ENCODE measurements around the gene STRADA. TPM values are rescaled to one million over a fixed set of nuclear protein-coding genes. Genes with fewer than 3 reads are reported as not detected.

Gene STRADA
- total and polyA plus RNA-seq, 10 of the 15 experiments (the other 5 are each of a cell fraction or from before 2014, with no cell fraction given): 13.3 to 54.1 (median 44.0) TPM

DNA sequence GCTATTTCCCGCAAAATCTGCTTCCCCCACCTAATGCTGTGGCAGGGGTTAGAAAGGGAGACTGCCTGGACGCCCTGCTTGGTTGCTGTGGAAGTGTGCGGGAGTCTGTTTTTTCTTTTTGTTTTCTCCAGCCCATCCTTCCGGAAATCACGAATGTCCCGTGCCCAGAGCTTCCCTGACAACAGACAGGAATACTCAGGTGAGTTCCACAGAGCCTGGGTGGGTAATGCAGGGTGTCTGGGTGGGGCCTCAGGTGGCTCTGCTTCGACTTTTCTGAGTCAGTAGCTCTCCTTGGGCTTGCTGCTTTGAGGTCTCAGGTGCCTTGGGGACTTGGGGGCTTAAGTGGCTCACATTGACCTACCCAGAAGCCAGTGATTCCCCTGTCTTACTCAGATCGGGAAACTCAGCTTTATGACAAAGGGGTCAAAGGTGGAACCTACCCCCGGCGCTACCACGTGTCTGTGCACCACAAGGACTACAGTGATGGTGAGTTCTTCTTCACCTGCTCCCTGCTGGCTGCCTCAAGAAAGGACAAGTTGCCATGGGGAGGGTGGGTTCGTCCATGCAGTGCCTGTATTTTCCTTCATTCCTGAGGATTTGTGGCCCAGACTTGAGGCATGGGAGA is 53.1 kb downstream of the STRADA start:
- H4K20me1 ChIP-seq (ENCODE audit: control insufficient read depth, insufficient read depth): no peaks in the 10 kb centered on the region
- DNase-seq (ENCODE audit: low read depth, low spot score) (no peak), FAIRE-seq (no peak), ATAC-seq (peak; percentile 82)
- no peak overlapping the region for H3K27ac ChIP-seq (ENCODE audit: control insufficient read depth, insufficient read depth)
- H3K4me2 ChIP-seq (ENCODE audit: control insufficient read depth, insufficient read depth): no peak overlapping the region
- POLR2A ChIA-PET: interaction anchor here (1.2 to 2.9 kb wide), 2 partner anchors 9 to 66 kb away, joined by 3 to 17 read pairs; partner anchors contain the start of gene MAP3K3
- SMC1A ChIA-PET (ENCODE audit: uncharacterized antibody, unreplicated experiment): interaction anchor here (0.8 to 1.9 kb wide), 5 partner anchors 9 to 64 kb away, joined by 3 to 15 read pairs (median 4); no protein-coding TSS in a partner anchor
- H3K4me3 ChIP-seq: no peak overlapping the region
- RAD21 ChIA-PET (ENCODE audit: unreplicated experiment): interaction anchor here (0.7 to 1.7 kb wide), 10 partner anchors 9 to 263 kb away, joined by 3 to 7 read pairs (median 4); partner anchors contain the start of gene MAP3K3
- intact Hi-C loops (cut with micrococcal nuclease; ENCODE audit: unreplicated experiment) (no loop called here), in situ Hi-C loops (cut with MboI) (no loop called here)
- CTCF ChIA-PET: interaction anchor here (0.6 to 2.2 kb wide), 9 partner anchors 8 to 263 kb away, joined by 3 to 11 read pairs (median 5); partner anchors contain the start of gene MAP3K3
- no peak overlapping the region for H3K9ac ChIP-seq (ENCODE audit: control insufficient read depth, insufficient read depth, low read length)
- no peaks in the 10 kb centered on the region for H3K27me3 ChIP-seq (replicated peaks in 1 of 2; ENCODE audit: control insufficient read depth in 2 of 2, insufficient read depth in 2 of 2, low read length in 1 of 2)
- 37% methylated on average over 12 of the region's 12 CpGs for WGBS (ENCODE audit: insufficient coverage, insufficient replicate concordance, low lambda C conversion rate, missing lambda C conversion rate)
- H3K9me3 ChIP-seq (replicated peaks; ENCODE audit: control insufficient read depth, insufficient read depth, low read length): no peaks in the 10 kb centered on the region
- BruUV-seq (replicated peaks): no TSS peak
- no peaks in the 10 kb centered on the region for H3K4me1 ChIP-seq (ENCODE audit: control insufficient read depth, insufficient read depth, low read length)
- H2AFZ ChIP-seq (ENCODE audit: control insufficient read depth, low read depth, low read length): no peak overlapping the region
- H3K79me2 ChIP-seq (ENCODE audit: control insufficient read depth, insufficient read depth, low read length): no peaks in the 10 kb centered on the region
- peaks cover 0 to 22% of the 10 kb centered on the region in 2 experiments for H3K36me3 ChIP-seq (ENCODE audit: control insufficient read depth in 2 of 2, insufficient read depth in 2 of 2, low read length in 1 of 2)
- TF ChIP-seq NR2C1 (IDR thresholded peaks at IDR 0.05) (peak; percentile 84), NBN (IDR thresholded peaks at IDR 0.05) (0 out of 2 replicates have a peak, but pooled peaks have one; percentile 34), RAD21 (IDR thresholded peaks at IDR 0.05; ENCODE audit: insufficient read depth, low read depth, low read length) (peak; percentile 35; the same call in 1 of the 2 replicates), MEF2B (IDR thresholded peaks at IDR 0.05; ENCODE audit: partially characterized antibody, poor library complexity, severe bottlenecking) (peak; percentile 43), TCF7 (IDR thresholded peaks at IDR 0.05; ENCODE audit: borderline replicate concordance) (no peak), NR2F1 (conservative IDR thresholded peaks at IDR 0.05) (peak; percentile 93), IRF4 (IDR thresholded peaks at IDR 0.05; ENCODE audit: low read depth, low read length) (peak; percentile 53; the same call in 1 of the 2 replicates), BHLHE40 (IDR thresholded peaks at IDR 0.05; ENCODE audit: borderline replicate concordance in 1 of 2, low read depth in 2 of 2, low read length in 1 of 2) (peak in 1 of 2 experiments; percentile 43; a peak in 1 of 4 replicates), RAD51 (IDR thresholded peaks at IDR 0.05) (peak; percentile 67; the same call in 1 of the 2 replicates)
- TF ChIP-seq, protein P1, sequence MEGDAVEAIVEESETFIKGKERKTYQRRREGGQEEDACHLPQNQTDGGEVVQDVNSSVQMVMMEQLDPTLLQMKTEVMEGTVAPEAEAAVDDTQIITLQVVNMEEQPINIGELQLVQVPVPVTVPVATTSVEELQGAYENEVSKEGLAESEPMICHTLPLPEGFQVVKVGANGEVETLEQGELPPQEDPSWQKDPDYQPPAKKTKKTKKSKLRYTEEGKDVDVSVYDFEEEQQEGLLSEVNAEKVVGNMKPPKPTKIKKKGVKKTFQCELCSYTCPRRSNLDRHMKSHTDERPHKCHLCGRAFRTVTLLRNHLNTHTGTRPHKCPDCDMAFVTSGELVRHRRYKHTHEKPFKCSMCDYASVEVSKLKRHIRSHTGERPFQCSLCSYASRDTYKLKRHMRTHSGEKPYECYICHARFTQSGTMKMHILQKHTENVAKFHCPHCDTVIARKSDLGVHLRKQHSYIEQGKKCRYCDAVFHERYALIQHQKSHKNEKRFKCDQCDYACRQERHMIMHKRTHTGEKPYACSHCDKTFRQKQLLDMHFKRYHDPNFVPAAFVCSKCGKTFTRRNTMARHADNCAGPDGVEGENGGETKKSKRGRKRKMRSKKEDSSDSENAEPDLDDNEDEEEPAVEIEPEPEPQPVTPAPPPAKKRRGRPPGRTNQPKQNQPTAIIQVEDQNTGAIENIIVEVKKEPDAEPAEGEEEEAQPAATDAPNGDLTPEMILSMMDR (IDR thresholded peaks at IDR 0.05 in 2 of 3, conservative IDR thresholded peaks at IDR 0.05 in 1 of 3; ENCODE audit: control insufficient read depth in 2 of 3, extremely low read depth in 1 of 3, insufficient read depth in 1 of 3, low read depth in 3 of 3, low read length in 3 of 3): peak in 1 of 3 experiments; percentile 28; a peak in 1 of 6 replicates
- TF ChIP-seq, protein P2, sequence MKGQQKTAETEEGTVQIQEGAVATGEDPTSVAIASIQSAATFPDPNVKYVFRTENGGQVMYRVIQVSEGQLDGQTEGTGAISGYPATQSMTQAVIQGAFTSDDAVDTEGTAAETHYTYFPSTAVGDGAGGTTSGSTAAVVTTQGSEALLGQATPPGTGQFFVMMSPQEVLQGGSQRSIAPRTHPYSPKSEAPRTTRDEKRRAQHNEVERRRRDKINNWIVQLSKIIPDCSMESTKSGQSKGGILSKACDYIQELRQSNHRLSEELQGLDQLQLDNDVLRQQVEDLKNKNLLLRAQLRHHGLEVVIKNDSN (IDR thresholded peaks at IDR 0.05; ENCODE audit: borderline replicate concordance, extremely low read length, insufficient read depth, low read depth, low read length): peak; percentile 17
- TF ChIP-seq, protein P3, sequence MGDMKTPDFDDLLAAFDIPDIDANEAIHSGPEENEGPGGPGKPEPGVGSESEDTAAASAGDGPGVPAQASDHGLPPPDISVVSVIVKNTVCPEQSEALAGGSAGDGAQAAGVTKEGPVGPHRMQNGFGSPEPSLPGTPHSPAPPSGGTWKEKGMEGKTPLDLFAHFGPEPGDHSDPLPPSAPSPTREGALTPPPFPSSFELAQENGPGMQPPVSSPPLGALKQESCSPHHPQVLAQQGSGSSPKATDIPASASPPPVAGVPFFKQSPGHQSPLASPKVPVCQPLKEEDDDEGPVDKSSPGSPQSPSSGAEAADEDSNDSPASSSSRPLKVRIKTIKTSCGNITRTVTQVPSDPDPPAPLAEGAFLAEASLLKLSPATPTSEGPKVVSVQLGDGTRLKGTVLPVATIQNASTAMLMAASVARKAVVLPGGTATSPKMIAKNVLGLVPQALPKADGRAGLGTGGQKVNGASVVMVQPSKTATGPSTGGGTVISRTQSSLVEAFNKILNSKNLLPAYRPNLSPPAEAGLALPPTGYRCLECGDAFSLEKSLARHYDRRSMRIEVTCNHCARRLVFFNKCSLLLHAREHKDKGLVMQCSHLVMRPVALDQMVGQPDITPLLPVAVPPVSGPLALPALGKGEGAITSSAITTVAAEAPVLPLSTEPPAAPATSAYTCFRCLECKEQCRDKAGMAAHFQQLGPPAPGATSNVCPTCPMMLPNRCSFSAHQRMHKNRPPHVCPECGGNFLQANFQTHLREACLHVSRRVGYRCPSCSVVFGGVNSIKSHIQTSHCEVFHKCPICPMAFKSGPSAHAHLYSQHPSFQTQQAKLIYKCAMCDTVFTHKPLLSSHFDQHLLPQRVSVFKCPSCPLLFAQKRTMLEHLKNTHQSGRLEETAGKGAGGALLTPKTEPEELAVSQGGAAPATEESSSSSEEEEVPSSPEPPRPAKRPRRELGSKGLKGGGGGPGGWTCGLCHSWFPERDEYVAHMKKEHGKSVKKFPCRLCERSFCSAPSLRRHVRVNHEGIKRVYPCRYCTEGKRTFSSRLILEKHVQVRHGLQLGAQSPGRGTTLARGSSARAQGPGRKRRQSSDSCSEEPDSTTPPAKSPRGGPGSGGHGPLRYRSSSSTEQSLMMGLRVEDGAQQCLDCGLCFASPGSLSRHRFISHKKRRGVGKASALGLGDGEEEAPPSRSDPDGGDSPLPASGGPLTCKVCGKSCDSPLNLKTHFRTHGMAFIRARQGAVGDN (IDR thresholded peaks at IDR 0.05): peak; percentile 92
